Muscle layer of duodenum (tissue), 2 donors: ENCODE data around the gene PDS5B.

Source experiments
- H3K27ac ChIP-seq: one replicate; pipeline ENCODE4 v1.7.0; 2013; ENCODE audit warnings: mild to moderate bottlenecking, low read length
- H3K27me3 ChIP-seq: one replicate; pipeline ENCODE4 v1.7.0; 2013; ENCODE audit warnings: low read depth, mild to moderate bottlenecking, control low read depth, low read length
- H3K36me3 ChIP-seq, 2 donors: one replicate each; pipeline ENCODE4 v1.7.0; 2013; ENCODE audit warnings: low read length in 2 of 2, control low read depth in 1 of 2, mild to moderate bottlenecking in 1 of 2; ENCODE audit not compliant: insufficient read depth in 2 of 2, control insufficient read depth in 1 of 2
- H3K4me1 ChIP-seq, 2 donors: one replicate each; pipeline ENCODE4 v1.7.0; 2013; ENCODE audit warnings: low read length in 2 of 2, mild to moderate bottlenecking in 2 of 2, control low read depth in 1 of 2, moderate library complexity in 1 of 2; ENCODE audit not compliant: insufficient read depth in 2 of 2, control insufficient read depth in 1 of 2
- H3K4me3 ChIP-seq, 2 donors: one replicate each; pipeline ENCODE4 v1.7.0; 2013; ENCODE audit warnings: low read length in 2 of 2, low read depth in 1 of 2, mild to moderate bottlenecking in 1 of 2
- H3K9me3 ChIP-seq, 2 donors: one replicate each; pipeline ENCODE4 v1.7.0; 2013; ENCODE audit warnings: low read length in 2 of 2, control low read depth in 1 of 2, mild to moderate bottlenecking in 1 of 2; ENCODE audit not compliant: control insufficient read depth in 1 of 2
- donor health status: healthy.

The PDS5B gene

GRCh38 chr13:32748305-32748704, 162.1 kb downstream of the PDS5B start:
- H3K27ac ChIP-seq, result no peak overlapping the region
- H3K27me3 ChIP-seq, result no peaks in the 10 kb centered on the region
- no peaks in the 10 kb centered on the region for H3K9me3 ChIP-seq
- H3K4me3 ChIP-seq, result no peak overlapping the region
- H3K36me3 ChIP-seq, result peaks cover 13 to 28% of the 10 kb centered on the region in 2 donors
- no peaks in the 10 kb centered on the region for H3K4me1 ChIP-seq

GRCh38 chr13:32751340-32751739, 165.1 kb downstream of the PDS5B start:
- Histone ChIP-seq H3K36me3 (peaks cover 16 to 27% of the 10 kb centered on the region in 2 donors), H3K27me3 (no peaks in the 10 kb centered on the region), H3K9me3 (no peaks in the 10 kb centered on the region), H3K27ac (no peak overlapping the region), H3K4me3 (no peak overlapping the region), H3K4me1 (no peaks in the 10 kb centered on the region)

- no peak overlapping the region for H3K4me3 ChIP-seq
- H3K36me3 ChIP-seq, result peaks cover 9 to 17% of the 10 kb centered on the region in 2 donors
- H3K27me3 ChIP-seq, result no peaks in the 10 kb centered on the region
- H3K4me1 ChIP-seq, result no peaks in the 10 kb centered on the region
- H3K27ac ChIP-seq, result no peak overlapping the region
- H3K9me3 ChIP-seq, result no peaks in the 10 kb centered on the region
Observed at GRCh38 chr13:32752311-32752710, 166.1 kb downstream of the PDS5B start.

GRCh38 chr13:32752997-32753606, 166.8 kb downstream of the PDS5B start:
- H3K4me3 ChIP-seq, result no peak overlapping the region
- H3K9me3 ChIP-seq, result no peaks in the 10 kb centered on the region
- H3K27ac ChIP-seq, result no peak overlapping the region
- H3K27me3 ChIP-seq, result no peaks in the 10 kb centered on the region
- peaks cover 9 to 12% of the 10 kb centered on the region in 2 donors for H3K36me3 ChIP-seq
- no peaks in the 10 kb centered on the region for H3K4me1 ChIP-seq

GRCh38 chr13:32754179-32754578, 167.9 kb downstream of the PDS5B start:
- Histone ChIP-seq H3K27ac (no peak overlapping the region), H3K4me3 (no peak overlapping the region), H3K9me3 (no peaks in the 10 kb centered on the region), H3K4me1 (no peaks in the 10 kb centered on the region), H3K36me3 (peaks cover 13 to 16% of the 10 kb centered on the region in 2 donors), H3K27me3 (no peaks in the 10 kb centered on the region)

GRCh38 chr13:32759152-32759551, 172.9 kb downstream of the PDS5B start:
- no peak overlapping the region for H3K4me3 ChIP-seq
- peaks cover 22 to 28% of the 10 kb centered on the region in 2 donors for H3K36me3 ChIP-seq
- H3K27ac ChIP-seq, result no peak overlapping the region
- peaks cover 0 to 4% of the 10 kb centered on the region in 2 donors for H3K9me3 ChIP-seq
- H3K27me3 ChIP-seq, result no peaks in the 10 kb centered on the region
- H3K4me1 ChIP-seq, result no peaks in the 10 kb centered on the region

GRCh38 chr13:32761472-32761871, 175.2 kb downstream of the PDS5B start:
- H3K4me1 ChIP-seq, result no peaks in the 10 kb centered on the region
- H3K9me3 ChIP-seq, result peaks cover 0 to 4% of the 10 kb centered on the region in 2 donors
- no peak overlapping the region for H3K4me3 ChIP-seq
- peaks cover 19 to 28% of the 10 kb centered on the region in 2 donors for H3K36me3 ChIP-seq
- no peaks in the 10 kb centered on the region for H3K27me3 ChIP-seq
- H3K27ac ChIP-seq, result no peak overlapping the region

GRCh38 chr13:32779119-32779518, 192.9 kb downstream of the PDS5B start:
- H3K9me3 ChIP-seq, result no peaks in the 10 kb centered on the region
- H3K4me1 ChIP-seq, result no peaks in the 10 kb centered on the region
- H3K27me3 ChIP-seq, result no peaks in the 10 kb centered on the region
- H3K36me3 ChIP-seq, result peaks cover 9 to 10% of the 10 kb centered on the region in 2 donors
- no peak overlapping the region for H3K4me3 ChIP-seq
- H3K27ac ChIP-seq, result no peak overlapping the region

GRCh38 chr13:32781906-32782305, 195.7 kb downstream of the PDS5B start:
- H3K27me3 ChIP-seq, result no peaks in the 10 kb centered on the region
- H3K4me1 ChIP-seq, result no peaks in the 10 kb centered on the region
- no peak overlapping the region for H3K4me3 ChIP-seq

GRCh38 chr13:32783067-32783466, 196.8 kb downstream of the PDS5B start:
- Histone ChIP-seq H3K27ac (no peak overlapping the region), H3K4me3 (no peak overlapping the region)

More at GRCh38 chr13:32781906-32782305, 195.7 kb downstream of the PDS5B start:
- Histone ChIP-seq H3K27ac (no peak overlapping the region), H3K36me3 (peaks cover 8 to 10% of the 10 kb centered on the region in 2 donors), H3K9me3 (no peaks in the 10 kb centered on the region)

GRCh38 chr13:32790731-32791130, 204.5 kb downstream of the PDS5B start:
- H3K27ac ChIP-seq, result no peak overlapping the region
- H3K36me3 ChIP-seq, result peaks cover 0 to 11% of the 10 kb centered on the region in 2 donors
- no peaks in the 10 kb centered on the region for H3K9me3 ChIP-seq
- no peaks in the 10 kb centered on the region for H3K27me3 ChIP-seq
- no peaks in the 10 kb centered on the region for H3K4me1 ChIP-seq
- H3K4me3 ChIP-seq, result no peak overlapping the region

More at GRCh38 chr13:32783067-32783466, 196.8 kb downstream of the PDS5B start:
- Histone ChIP-seq H3K4me1 (no peaks in the 10 kb centered on the region), H3K9me3 (no peaks in the 10 kb centered on the region), H3K36me3 (peaks cover 8 to 10% of the 10 kb centered on the region in 2 donors), H3K27me3 (no peaks in the 10 kb centered on the region)
